ENCODE data around the gene RGPD4. TPM values are rescaled to one million over a fixed set of nuclear protein-coding genes. Genes with fewer than 3 reads are reported as not detected.

RGPD4 gene
- not detected in 2 replicates for total RNA-seq

GRCh38 chr2:107826749-107827148, at the start of gene RGPD4:
TSS of gene RGPD4 (plus strand) at chr2:107826892. CDS start at chr2:107827014, 122 bp downstream.

Other genes with a start within 250 kb of the RGPD4 start
- gene SLC5A7, start 159.6 kb downstream of the RGPD4 start, total RNA-seq: not detected in 2 replicates

Measured in uterine smooth muscle cell (primary cell).